HG03575 (cell line): Measurements from ENCODE around the gene CRTAC1.

Experiments used
- ATAC-seq: cut with Tn5 transposase; IDR thresholded peaks from one replicate; pipeline ENCODE4 v1.9.1; 2021; ENCODE audit not compliant: unreplicated experiment, insufficient number of reproducible peaks, low FRiP score; ENCODE audit errors: extremely low read depth

Gene CRTAC1

DNA sequence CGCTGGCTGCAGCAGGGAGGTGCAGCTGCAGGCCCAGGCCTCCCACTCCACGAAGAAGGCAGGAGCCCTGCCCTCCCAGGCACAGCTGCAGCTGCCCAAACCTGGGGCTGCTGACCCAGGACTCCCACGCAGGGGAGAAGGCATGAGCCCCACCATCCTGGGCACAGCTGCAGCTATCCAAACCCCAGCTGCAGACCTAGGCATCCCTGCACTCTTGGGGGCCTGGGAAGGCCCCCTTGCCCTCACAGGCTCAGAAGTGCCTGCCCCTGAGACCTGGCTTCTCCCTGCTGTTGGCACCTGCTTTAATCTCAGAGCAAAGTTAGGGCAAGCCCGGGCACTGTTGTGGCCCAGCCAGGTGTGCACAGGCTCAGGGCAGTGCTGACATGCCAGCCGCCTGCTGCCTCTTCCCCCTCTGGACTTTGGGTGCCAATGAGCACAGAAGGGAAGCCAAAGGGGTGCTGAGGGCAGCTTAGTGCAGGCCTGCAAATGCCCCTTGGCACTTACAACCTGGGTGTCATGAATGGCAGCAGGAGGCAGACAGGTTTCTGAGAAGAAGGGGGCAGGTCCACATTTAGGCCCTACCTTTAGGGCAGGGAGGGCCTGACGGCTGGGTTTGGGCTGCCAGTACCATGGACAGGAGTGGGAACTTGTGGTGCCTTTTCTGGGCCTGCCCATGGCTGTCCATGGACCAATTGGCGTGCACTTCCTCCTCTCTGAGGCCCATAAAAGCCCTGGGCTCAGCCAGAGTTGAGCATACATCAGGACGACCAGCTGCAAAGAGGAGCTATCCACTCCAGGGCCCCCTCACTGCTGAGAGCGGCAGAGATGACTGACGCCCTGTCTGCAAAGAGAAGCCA lies 31.1 kb downstream of the CRTAC1 start:
- ATAC-seq, result no peak

DNA sequence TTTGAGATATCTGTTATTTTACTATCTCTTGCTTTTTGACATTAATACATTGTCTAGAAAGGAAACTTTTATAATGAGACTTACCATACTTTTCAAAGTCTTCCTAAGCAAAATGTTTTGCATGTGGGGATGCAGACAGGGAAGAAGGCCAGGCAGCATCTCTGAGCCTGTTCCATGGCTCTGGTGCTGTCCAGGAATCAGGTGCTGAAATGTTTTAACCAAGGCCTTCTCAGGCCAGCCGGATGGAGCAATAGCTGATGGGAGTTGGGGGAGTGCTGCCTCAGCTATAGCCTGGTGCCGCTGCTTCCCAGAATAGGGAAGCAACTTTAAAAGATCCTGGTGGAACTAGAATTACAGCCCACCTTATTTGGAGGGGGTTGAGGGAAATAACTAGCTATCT lies 38.5 kb downstream of the CRTAC1 start:
- no peak for ATAC-seq

DNA sequence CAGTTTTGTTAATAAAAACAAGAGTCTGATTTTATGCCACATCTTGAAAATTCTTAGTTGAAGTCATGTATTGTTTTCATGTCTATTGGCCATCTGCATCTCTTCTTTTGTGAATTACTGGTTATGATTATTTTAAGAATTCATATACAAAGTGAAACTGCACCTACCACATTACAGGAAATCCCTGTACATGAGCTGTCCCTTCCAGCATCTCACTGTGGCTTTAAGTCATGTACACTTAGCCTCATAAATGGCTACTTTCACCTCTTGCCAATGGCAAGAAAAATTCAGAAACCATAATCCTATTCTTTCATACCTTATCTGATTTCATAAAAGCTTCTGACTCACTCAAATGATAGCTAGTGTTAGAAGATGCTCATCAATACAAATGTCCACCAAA lies 48.6 kb downstream of the CRTAC1 start:
- ATAC-seq, result no peak

DNA sequence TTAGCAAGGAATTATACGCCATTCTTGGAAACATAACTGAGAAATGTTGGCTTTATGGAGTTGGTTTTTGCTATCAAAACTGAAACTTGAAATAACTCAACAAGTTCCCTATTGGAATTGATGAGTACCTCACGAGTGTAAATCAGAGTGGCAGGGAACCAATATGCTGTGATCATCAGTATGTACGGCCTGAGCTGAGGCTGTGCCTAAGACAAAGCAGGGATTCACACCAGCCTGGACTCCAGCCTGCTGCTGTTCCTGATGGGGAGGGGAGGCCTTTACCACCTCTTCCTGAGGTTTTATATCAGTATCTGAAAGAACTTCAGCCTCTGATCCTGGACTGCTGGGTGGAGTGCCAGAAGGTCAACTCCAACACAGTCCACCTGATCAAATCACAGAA lies 52.7 kb downstream of the CRTAC1 start:
- ATAC-seq, result no peak

DNA sequence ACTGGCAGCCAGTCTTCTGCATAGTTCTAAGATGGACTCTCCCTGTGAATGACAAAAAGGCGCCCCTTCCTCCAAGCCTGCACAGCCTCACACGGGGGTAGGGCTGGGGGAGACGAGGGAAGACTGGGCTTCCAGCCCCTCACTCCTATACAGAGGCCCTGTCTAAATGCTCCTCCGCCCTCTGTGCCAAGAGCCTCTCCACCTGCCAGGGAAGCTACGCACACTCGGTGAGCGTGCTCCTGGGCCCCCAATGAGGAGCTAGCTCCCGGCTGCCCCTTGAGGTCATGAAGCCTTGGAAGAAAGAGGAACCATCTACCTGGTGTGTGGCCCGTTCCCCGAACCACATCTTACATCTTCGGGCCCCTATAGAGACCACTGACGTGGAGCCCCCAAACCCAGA lies 54.8 kb downstream of the CRTAC1 start:
- no peak for ATAC-seq

DNA sequence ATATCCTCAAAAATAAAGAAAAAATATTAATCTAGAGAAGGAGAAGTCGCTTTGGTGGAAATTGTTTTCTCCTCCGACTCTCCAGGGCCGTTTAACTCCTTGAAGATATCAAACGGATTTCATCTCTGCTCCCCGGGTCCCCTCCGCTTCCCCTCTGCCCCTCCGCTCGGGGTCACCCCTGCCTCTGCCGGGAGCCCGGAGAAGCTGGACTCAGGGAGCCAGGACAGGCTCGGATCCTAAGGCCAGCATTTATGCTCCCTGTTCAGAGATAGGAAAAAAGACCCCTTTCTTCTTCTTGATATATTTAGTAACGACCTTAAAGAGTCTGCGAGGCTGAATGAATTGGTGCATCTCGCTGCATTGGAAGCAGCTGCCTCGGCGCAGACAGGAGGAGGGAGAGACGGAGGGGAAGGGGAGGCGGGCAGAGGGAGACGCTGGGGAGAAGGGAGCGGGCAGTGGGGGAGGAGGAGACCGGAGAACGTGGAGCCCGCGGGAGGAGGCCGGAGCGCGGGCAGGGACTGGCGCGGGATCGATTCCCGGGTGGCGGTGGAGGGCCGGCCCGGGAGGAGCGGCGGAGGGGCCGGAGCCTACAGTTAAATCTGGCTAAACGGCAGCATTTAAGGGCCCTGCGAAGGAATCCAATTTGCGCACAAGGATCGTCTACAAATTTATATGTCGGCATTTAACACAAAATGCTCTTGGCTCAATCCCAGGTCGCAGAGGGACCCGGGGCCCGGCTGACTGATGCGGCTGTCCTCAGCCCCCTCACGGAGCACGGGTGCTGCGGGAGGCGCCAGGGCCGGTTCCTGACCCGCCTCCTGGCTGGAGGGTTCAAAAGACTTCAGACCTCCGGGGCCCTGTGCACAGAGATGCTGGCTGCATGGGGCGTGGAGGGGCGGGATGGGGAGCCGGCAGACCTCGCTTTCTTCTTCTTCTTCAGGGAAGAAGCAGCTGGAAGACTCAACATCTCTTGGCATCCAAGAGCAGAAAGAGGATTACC lies 55.6 kb downstream of the CRTAC1 start:
- no peak for ATAC-seq

DNA sequence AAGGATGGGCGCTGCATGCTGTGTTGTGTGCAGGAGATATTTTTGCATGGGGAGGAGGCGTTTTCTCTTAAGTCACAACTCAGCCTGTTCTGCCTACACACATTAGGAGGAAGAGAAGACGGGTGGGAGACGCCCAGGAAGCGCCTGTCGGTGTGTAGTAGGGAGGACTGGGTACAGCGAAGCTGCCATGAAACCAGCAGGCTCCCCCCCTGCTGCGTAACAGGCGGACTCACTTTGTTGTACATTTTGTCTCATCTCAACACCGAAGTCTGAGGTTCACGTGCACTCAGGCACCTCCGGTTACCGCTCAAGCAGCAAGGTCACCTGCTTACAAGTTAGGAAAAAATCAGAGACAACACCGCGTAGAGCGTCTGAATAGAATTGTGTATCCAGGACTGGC lies 56.3 kb downstream of the CRTAC1 start:
- ATAC-seq, result no peak

DNA sequence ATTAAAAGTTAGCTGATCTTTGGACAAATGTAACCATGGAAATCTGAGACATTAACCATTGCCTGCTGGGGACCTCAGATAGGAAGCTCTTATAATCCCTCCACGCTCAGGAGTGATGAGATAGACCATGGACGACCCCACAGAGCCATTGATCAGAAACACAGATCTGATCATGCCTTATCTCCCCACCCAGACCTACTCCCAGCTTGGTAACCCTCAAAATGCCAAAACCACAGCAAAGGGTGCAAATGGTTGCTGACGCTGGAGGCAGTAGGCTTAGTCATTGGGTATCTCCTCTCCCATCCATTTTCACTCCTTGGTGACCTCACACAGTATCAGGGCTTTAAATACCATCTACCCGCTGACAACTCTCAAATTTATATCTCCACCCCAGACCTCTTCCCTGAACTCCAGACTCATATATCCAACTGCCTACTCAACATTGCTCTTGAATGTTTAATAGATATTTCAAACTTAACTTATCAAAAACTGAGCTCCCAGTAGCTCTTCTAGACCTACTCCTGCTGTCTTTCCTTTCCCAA lies 60.8 kb downstream of the CRTAC1 start:
- ATAC-seq, result no peak

DNA sequence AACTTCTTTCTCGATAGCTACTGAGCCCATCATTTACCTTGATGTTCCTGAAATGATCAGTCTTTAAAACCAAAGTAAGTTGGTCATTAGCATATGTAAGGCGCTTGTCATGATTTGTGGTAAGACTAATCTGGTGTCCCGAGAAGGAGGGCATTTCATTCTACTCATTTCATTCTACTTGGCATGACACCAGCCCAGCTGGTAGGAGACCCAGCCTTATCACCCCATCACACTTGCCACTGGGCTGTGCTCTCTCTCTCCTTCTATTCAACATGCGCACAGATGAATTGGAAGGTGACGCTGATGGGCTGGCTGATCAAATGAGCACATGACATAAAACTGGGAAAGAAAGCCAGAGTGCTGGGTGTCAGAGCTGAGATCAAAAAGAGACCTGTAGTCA lies 65.7 kb downstream of the CRTAC1 start:
- ATAC-seq, result no peak

DNA sequence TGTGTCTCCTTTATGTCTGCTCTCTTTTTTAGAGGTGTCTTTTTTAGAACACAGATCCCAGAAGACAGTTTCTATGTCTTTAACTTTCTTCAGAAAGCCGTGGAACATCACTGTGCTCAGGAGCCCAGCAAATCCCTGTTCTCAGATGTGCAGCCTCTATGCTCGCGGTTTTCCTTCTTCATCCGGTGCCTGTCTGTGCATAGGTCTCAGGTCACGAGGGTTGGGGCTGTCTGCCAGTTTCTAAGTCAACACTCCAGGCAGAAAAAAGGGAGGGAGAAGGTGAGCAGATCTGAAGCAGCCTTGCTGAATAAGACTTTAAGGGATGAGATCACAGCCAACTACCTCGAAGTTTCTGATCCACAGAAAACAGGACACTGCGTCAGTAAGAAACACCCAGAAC lies 68.5 kb downstream of the CRTAC1 start:
- ATAC-seq, result no peak

DNA sequence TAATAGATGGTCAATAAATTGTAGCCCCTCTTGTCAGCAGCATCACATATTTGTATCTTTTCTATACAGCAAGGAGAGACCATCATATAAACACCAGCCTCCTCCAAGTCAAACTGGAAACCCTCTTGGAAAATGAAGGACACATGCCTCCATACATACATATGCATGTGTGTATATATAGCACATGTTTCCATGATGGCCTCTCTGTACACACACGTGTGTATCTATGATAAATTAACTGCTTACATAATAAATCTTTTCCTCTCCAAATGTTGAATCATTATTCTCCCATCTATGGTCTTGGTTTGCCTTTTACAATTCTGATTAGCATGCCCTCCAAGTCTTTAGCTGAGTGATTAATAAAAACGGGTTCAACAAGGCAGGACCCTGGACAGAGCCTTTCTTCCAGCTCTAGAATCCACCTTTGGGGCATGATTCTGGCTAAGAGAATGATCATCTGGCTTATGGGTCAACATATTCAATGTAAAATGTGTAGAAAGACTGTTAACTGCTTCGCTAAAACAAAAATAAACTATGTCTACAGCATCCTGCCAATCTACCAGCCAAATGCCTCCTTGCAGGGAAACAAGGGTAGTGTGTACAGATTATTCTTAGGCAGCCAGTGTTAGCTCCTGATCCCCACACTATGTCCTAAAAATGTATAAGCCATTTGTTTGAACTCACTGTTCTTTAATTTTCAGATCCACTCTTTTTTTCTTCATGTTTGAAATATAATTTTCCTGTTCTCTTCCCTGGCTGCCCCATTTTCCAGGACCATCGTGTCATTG lies 70.0 kb downstream of the CRTAC1 start:
- no peak for ATAC-seq

DNA sequence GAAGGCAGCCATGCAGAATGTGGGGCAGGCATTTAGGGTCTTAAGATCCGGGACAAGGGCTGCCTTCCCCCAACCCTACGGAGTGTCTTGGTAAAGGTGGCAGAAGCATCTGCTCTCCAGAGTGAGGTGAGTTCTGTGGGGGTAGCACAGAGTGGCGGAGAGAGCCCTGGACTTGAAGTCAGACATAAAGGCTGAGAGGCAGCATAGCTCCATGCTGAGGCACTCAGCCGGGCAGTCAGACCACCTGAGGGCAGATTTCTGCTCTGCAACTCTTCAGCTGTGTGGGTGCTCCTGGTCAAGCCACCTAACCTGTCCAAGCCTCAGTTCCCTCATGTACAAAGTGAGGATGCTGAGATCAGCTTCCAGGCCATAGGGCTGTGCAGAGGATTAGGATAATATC lies 81.0 kb downstream of the CRTAC1 start:
- no peak for ATAC-seq

DNA sequence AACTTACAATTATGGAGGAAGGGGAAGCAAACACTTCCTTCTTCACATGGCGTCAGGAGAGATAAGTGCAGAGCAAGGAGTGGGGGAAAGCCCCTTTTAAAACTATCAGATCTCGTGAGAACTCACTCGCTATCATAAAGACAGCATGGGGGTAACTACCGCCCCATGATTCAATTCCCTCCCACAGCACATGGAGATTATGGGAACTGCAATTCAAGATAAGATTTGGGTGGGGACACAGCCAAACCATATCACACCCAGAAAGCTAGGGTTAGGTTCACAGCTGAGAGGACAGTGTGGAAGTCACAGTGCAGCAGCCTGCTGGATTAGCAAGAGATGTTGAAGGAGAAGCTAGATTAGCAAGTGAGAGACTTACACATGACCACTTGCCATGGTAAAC lies 81.6 kb downstream of the CRTAC1 start:
- no peak for ATAC-seq

DNA sequence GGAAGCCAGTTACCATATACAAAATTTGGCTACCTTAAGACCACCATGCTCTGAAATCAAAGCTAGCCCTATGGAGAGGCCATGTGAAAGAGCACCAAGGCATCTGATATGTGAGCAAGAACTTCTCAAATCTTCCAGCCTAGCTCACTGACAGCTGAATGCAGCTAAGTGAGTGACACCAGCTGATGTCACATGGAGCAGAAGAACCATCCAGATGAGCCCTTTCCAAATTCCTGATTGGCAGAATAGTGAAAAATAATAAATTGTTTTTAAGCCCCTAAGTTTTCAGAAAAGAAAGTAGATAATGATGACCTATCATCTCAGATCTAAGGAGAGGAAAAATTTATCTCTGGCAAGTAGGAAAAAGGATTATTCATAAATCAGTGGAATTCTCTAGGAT lies 85.6 kb downstream of the CRTAC1 start:
- ATAC-seq, result no peak

DNA sequence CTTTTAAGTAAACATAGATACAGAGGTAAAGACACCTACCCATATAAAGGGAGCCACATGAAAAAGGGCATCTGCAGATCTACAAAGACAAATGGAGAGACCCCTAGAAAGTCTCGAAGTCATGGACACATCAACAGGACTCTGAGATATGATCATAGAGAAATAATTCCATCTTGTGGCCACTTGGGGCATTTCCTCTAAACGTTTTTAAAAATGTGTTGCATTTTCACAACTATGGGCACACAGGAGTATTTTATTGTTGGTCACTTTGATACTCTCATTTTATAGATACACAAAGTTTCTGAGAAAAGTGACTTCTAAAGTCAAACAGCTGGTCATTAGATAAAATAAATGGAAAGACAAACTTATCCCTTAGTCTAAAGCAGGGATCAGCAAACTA lies 87.1 kb downstream of the CRTAC1 start:
- ATAC-seq, result no peak

DNA sequence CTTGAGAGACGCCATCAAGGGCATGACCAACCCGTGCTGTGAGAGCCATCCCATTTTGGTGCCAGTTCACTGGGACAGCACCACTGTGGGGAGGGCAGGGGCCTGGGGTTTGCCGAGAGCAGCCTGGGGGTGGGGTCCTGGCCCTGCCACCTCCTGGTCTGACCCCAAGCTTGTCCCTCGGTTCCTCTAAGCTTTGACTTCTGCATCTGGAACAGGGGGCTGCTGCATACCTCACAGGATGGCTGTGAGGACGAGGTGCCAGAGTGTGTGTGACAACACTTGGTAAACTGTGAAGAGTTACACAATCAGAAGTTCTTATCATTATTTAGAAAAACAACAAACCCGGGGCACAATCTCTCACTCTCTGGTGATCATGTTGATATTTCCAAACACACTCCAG lies 89.9 kb downstream of the CRTAC1 start:
- ATAC-seq, result no peak

DNA sequence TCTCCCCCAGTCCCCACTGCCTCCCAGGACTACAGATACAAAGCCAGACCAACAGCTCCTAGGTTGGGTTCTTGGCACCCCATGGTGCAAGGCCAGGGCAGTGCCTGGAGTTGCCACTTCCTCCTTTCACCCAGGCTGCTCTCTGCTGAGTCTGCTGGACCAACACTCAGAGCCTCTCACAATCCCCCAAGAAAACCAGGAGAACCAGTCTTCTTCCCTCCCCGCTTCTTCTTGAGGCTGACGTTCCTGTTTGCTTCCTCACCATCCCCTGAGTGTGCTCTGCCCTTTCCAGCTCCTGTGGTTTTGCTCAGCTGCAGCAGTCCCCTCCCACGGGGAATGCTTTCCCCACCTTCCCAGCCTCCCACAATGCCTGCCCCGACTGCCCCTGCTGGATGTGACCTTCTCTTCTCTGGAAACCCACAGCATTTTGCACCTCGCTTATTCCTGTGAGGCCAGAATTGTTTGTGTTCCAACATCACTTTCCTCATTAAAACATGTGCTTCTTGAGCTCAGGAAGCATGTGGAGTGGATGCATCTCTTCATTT lies 90.9 kb downstream of the CRTAC1 start:
- no peak for ATAC-seq

DNA sequence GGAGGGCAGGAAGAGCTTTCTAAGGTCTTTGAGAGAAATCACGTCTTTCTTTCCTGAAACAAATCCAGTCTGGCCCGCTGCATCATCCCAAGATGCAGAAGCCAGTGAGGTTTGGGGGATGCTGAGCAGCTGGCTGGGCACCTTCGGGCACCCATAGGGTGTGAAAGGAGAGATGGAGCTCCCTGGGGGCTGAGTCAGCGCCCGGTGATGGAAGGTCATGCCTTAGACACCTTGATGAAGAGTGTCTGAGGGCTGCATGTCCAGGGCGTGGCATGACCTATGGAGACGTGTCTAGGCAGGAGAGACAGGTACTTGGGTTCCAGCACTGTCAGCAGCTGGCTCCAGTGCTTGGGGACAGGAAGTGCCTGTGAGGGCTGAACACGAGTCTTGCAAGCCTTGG lies 92.5 kb downstream of the CRTAC1 start:
- no peak for ATAC-seq

DNA sequence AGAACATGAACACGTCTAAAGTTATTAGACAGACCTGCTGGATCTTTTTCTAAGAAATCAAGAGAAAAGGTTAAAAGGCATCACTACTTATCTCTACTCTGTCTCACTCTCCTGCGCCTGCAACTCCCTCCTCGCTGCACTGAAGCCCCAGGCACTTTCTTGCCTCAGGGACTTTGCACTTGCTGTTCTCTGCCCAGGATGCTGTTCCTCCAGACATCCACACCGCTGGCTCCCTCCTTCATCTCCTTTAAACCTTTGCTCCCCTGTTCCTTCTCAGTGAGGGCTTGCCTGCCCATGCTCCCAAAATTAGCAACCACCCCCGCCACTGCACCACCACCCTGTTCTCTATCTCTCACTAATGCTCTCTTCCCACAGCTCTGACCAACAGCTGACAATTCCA lies 93.4 kb downstream of the CRTAC1 start:
- no peak for ATAC-seq
